ENCODE data around the gene SKA3. TPM values are rescaled to one million over a fixed set of nuclear protein-coding genes. Genes with fewer than 3 reads are reported as not detected.
A peak's percentile ranks its signal among the peaks of the same experiment; 100 is the strongest.

Gene SKA3
- total RNA-seq, 1 experiment from 2014 or later, result 42.1 TPM

GRCh38 chr13:21147827-21148226, 28.5 kb downstream of the SKA3 start (continued):
- TF ChIP-seq, protein P1, sequence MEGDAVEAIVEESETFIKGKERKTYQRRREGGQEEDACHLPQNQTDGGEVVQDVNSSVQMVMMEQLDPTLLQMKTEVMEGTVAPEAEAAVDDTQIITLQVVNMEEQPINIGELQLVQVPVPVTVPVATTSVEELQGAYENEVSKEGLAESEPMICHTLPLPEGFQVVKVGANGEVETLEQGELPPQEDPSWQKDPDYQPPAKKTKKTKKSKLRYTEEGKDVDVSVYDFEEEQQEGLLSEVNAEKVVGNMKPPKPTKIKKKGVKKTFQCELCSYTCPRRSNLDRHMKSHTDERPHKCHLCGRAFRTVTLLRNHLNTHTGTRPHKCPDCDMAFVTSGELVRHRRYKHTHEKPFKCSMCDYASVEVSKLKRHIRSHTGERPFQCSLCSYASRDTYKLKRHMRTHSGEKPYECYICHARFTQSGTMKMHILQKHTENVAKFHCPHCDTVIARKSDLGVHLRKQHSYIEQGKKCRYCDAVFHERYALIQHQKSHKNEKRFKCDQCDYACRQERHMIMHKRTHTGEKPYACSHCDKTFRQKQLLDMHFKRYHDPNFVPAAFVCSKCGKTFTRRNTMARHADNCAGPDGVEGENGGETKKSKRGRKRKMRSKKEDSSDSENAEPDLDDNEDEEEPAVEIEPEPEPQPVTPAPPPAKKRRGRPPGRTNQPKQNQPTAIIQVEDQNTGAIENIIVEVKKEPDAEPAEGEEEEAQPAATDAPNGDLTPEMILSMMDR (IDR thresholded peaks at IDR 0.05), result no peak
- TF ChIP-seq GTF2I (CRISPR knock-in tag; conservative IDR thresholded peaks at IDR 0.05) (no peak), CREB1 (CRISPR knock-in tag; IDR thresholded peaks at IDR 0.05) (no peak), EMX1 (CRISPR knock-in tag; IDR thresholded peaks at IDR 0.05) (peak; percentile 80; the same call in 1 of the 2 replicates), FOXK1 (CRISPR knock-in tag; IDR thresholded peaks at IDR 0.05) (no peak)

- DNase-seq (ENCODE audit: low spot score), result no peak
- no peak for ATAC-seq
- peak overlapping the region; percentile 100 for H3K4me3 Mint-ChIP-seq
- H3K36me3 Mint-ChIP-seq, result peaks cover 47% of the 10 kb centered on the region
- H3K4me1 Mint-ChIP-seq, result peaks cover 30% of the 10 kb centered on the region
- no peaks in the 10 kb centered on the region for H3K27me3 Mint-ChIP-seq (ENCODE audit: low read depth)
- TF ChIP-seq USF2 (CRISPR knock-in tag; IDR thresholded peaks at IDR 0.05) (no peak), HMGA2 (CRISPR knock-in tag; IDR thresholded peaks at IDR 0.05) (no peak), KAT7 (CRISPR knock-in tag; IDR thresholded peaks at IDR 0.05; ENCODE audit: borderline replicate concordance) (no peak), ELF4 (CRISPR knock-in tag; IDR thresholded peaks at IDR 0.05; ENCODE audit: low read depth) (no peak), PRRX2 (CRISPR knock-in tag; IDR thresholded peaks at IDR 0.05) (no peak), CREB1 (CRISPR knock-in tag; IDR thresholded peaks at IDR 0.05) (no peak), NR1H2 (CRISPR knock-in tag; IDR thresholded peaks at IDR 0.05) (no peak), RORB (CRISPR knock-in tag; IDR thresholded peaks at IDR 0.05) (no peak), PREB (CRISPR knock-in tag; IDR thresholded peaks at IDR 0.05; ENCODE audit: borderline replicate concordance) (no peak), ZNF263 (CRISPR knock-in tag; IDR thresholded peaks at IDR 0.05; ENCODE audit: low read depth) (no peak), NFE2L1 (CRISPR knock-in tag; IDR thresholded peaks at IDR 0.05) (no peak), MAX (CRISPR knock-in tag; IDR thresholded peaks at IDR 0.05) (no peak)
- TF ChIP-seq, protein P2, sequence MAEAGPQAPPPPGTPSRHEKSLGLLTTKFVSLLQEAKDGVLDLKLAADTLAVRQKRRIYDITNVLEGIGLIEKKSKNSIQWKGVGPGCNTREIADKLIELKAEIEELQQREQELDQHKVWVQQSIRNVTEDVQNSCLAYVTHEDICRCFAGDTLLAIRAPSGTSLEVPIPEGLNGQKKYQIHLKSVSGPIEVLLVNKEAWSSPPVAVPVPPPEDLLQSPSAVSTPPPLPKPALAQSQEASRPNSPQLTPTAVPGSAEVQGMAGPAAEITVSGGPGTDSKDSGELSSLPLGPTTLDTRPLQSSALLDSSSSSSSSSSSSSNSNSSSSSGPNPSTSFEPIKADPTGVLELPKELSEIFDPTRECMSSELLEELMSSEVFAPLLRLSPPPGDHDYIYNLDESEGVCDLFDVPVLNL (CRISPR knock-in tag; IDR thresholded peaks at IDR 0.05; ENCODE audit: borderline replicate concordance, low read depth), result no peak
- TF ChIP-seq, protein P3, sequence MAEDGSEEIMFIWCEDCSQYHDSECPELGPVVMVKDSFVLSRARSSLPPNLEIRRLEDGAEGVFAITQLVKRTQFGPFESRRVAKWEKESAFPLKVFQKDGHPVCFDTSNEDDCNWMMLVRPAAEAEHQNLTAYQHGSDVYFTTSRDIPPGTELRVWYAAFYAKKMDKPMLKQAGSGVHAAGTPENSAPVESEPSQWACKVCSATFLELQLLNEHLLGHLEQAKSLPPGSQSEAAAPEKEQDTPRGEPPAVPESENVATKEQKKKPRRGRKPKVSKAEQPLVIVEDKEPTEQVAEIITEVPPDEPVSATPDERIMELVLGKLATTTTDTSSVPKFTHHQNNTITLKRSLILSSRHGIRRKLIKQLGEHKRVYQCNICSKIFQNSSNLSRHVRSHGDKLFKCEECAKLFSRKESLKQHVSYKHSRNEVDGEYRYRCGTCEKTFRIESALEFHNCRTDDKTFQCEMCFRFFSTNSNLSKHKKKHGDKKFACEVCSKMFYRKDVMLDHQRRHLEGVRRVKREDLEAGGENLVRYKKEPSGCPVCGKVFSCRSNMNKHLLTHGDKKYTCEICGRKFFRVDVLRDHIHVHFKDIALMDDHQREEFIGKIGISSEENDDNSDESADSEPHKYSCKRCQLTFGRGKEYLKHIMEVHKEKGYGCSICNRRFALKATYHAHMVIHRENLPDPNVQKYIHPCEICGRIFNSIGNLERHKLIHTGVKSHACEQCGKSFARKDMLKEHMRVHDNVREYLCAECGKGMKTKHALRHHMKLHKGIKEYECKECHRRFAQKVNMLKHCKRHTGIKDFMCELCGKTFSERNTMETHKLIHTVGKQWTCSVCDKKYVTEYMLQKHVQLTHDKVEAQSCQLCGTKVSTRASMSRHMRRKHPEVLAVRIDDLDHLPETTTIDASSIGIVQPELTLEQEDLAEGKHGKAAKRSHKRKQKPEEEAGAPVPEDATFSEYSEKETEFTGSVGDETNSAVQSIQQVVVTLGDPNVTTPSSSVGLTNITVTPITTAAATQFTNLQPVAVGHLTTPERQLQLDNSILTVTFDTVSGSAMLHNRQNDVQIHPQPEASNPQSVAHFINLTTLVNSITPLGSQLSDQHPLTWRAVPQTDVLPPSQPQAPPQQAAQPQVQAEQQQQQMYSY (CRISPR knock-in tag; IDR thresholded peaks at IDR 0.05), result no peak
- TF ChIP-seq, protein P4, sequence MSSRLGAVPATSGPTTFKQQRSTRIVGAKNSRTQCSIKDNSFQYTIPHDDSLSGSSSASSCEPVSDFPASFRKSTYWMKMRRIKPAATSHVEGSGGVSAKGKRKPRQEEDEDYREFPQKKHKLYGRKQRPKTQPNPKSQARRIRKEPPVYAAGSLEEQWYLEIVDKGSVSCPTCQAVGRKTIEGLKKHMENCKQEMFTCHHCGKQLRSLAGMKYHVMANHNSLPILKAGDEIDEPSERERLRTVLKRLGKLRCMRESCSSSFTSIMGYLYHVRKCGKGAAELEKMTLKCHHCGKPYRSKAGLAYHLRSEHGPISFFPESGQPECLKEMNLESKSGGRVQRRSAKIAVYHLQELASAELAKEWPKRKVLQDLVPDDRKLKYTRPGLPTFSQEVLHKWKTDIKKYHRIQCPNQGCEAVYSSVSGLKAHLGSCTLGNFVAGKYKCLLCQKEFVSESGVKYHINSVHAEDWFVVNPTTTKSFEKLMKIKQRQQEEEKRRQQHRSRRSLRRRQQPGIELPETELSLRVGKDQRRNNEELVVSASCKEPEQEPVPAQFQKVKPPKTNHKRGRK (CRISPR knock-in tag; IDR thresholded peaks at IDR 0.05; ENCODE audit: borderline replicate concordance), result no peak
- POLR2A ChIA-PET, result interaction anchor here (1.0 kb wide), 1 partner anchor 34 kb away, joined by 3 read pairs; no protein-coding TSS in a partner anchor
- H3K27ac Mint-ChIP-seq, result peak overlapping the region; percentile 90
- no peaks in the 10 kb centered on the region for H3K9me3 Mint-ChIP-seq
- CTCF ChIA-PET, result no interaction called here
Observed at GRCh38 chr13:21142766-21143165, 33.6 kb downstream of the SKA3 start.

Measured in WTC11 (cell line).